ENCODE measurements around the gene LMX1A.

LMX1A gene

DNA sequence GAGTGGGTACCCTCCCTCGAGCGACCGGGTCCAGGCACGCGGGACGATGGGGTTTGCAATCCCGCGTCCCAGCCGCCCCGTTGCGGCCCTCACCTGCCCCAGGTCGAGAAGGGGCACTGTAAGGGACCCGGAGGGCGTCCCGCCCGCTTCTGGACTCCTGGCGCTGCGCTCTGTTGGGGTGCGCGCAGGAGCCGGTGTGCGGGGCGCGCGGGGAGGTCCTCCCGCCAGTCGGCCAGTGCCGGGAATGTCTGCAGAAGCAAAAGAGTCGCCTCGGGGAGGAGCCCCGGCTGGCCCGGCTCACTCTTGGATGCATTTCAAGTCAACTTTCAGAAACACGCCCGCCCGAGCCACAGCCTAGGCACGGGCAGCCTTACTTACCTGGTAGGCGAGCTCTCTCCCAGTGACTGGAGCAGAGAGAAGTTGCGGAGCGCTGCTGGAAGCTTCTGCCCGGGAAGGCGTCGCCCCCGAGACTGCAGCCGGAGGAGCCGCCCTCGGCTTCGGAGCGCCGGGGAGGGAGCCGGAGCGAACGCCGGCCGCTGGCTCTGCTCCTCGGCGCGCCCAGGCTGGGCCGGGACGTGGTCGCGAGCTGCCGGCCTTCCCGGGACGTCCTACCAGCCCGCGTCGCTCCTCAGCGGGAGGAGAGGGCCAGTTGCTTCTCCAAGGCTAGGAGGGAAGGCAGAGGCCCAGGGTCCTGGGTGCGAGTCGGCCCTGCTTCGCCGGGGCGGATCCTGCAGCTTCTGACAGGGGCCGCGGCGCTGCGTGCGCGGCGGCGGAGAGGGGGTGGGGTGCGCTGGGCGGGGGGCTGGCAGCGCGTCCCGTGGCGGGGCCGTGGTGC, at the start of gene LMX1A:
Gene LMX1A, minus strand, starts transcription at position 739 of the 835 bp plus-strand sequence. CDS start 1,156 bp downstream, outside the sequence.
- DNase-seq: no peak

GRCh38 chr1:165403835-165404482, 47.4 kb upstream of the LMX1A start:
- peak in 1 of 2 experiments; percentile 15 for DNase-seq

DNA sequence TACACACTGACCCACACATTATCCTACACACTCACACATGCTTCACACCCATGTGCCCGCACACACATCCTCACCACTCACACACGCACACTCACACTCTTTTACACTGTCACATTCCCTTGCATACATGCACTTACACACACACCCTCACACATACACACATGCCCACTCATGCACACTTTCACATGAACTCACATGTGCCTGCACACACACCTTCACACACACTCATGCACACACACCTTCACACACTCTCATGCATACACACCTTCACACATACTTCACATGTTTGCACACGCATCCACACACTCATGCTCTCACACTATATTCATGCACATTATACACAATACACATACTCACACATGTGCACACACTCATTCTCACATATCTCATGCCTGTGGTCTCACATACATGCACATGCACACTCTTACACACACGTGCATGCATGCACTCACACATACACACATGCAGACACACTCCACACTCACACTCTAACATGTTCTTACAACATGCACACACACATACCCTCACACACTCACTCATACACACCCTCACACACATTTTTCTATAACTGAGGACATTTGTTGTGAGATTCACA, 46.1 kb upstream of the LMX1A start:
- DNase-seq: no peak

GRCh38 chr1:165397944-165398343, 41.4 kb upstream of the LMX1A start:
- no peak for DNase-seq

DNA sequence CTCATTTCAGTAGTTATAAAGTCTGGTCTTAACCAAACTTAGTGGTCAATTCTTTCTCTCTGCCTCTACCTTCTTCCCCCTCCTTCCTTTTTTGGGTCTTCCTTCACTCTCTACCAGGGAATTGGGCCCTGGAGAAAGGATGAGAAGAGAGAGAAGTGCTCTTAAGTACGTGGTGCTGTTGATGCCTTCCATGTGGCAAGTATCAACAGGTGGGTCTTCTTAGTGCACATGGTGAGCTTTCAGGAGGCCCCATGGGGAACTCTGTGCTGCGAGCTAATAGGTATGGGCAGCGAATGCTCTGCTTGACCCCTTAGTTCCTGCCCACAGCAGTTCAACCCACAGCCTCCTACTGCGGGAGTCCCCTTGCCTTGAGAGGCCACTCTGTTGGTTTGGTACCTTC, 39.4 kb upstream of the LMX1A start:
- no peak for DNase-seq

- no peak for DNase-seq
Observed at GRCh38 chr1:165395478-165395877, 39.0 kb upstream of the LMX1A start.

- DNase-seq: peak; percentile 33 to 75
Observed at GRCh38 chr1:165392634-165393571, 36.4 kb upstream of the LMX1A start.

DNA sequence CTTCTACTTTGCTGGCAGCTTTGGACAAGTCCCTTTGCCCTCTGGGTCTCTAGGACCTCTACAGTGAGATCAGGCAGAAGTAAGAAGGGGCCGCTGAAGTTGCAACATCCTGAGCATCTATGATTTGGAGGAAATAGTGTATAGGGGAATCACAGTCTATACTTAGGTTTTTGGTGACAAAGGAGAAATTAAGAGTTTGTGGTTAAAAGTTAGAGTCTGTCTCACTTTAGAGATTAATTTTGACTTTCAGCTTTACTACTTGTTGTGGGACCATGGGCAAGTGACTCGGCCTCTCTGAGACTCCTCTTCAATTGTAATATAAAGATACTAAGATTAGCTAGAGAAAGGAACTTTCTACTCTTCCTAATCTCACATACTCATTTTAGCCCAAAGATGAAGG, 33.1 kb upstream of the LMX1A start:
- no peak for DNase-seq

DNA sequence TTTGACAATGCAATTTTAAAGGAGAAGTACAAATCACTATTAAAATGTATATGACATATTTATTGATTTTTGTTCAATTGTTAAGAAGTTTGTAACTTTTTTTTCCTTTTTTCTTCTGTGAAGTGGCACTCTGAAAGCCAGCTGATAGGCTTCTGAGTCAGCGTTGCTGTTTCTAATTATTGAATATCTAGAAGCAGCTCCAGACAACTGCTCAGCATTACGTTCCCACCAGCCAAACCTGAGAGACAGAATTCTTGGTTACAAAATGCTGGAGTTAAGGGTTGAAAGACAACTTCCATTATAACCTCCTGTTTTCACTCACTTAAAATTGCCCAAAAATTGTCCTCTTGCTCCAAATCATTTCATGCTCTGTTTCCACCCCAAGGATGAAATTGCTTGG, 31.4 kb upstream of the LMX1A start:
- DNase-seq: no peak

DNA sequence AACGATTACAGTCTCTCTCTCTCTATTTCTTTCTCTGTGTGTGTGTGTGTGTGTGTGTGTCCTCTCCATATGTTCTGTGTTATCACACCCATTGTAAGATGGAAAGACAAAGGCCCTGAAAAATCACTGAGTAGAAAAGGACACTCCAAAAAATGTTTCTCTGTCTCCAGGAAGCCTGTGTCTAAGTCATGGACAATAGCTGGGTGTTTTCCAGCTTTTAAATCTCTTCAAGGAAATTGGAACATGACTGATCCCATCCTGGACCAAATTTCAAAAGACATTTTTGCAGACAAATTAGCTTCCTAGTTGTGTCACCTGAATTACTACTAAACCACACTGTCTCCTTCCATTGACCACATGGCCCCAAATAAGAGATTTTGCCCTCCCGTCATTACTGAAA, 31.0 kb upstream of the LMX1A start:
- no peak for DNase-seq

GRCh38 chr1:165383599-165384405, 27.3 kb upstream of the LMX1A start:
- DNase-seq: peak in 1 of 2 experiments; percentile 40

DNA sequence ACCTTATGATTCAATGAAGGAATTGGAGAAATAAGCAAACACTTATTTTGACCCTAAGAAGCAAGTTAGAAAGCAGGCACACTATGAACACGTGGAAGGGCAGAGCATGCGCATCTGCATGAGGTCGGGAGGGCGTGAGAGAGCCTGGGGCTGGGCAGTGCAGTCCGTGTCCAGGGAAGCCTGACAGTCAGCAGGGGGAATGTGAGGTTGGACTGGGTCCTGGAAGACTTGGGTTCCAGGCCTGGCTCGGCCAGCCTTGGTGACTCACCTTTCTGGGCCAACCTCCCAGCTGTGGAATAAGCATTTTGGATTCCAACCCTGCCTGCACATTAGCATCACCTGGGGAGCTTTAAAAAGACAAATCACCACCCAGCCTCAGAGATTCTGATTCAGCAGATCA, 26.6 kb upstream of the LMX1A start:
- peak in 1 of 2 experiments; percentile 15 for DNase-seq

DNA sequence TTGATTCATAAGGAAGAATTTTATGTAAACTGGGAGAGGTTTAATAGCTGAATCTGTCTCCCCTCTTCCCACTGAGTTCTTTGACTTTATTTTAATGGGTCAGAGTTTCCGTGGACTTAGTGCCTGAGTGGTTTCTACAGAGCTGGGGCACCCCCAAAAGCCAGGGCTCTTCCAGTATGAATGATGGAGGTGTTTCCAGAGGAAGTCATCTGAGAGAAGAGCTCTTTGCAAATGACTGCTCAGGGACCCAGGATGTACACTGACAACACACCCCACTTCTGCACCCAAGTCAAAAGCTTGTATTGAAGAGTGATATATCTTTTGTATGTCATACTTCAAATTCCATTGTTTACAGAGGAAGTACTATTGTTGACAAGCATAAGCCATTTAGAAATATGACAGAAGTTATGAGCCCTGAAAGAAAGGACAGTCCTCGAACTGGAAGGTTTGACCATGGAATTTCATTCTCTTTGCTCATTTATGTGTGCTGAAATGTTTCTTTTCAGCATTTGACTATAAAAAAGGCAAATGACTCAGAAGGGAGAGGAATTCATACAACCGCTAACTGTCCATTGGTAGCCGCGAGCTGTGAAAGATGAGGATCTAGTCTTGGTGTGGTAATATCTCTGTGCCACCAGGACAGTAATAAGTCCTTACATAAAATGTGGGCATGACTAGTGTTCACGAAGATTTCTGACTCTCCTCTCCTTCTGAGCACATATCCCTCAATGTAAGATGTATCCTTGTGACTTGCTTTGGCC, 25.4 kb upstream of the LMX1A start:
- no peak for DNase-seq

- DNase-seq: no peak
Observed at GRCh38 chr1:165376811-165377311, 20.3 kb upstream of the LMX1A start.

DNA sequence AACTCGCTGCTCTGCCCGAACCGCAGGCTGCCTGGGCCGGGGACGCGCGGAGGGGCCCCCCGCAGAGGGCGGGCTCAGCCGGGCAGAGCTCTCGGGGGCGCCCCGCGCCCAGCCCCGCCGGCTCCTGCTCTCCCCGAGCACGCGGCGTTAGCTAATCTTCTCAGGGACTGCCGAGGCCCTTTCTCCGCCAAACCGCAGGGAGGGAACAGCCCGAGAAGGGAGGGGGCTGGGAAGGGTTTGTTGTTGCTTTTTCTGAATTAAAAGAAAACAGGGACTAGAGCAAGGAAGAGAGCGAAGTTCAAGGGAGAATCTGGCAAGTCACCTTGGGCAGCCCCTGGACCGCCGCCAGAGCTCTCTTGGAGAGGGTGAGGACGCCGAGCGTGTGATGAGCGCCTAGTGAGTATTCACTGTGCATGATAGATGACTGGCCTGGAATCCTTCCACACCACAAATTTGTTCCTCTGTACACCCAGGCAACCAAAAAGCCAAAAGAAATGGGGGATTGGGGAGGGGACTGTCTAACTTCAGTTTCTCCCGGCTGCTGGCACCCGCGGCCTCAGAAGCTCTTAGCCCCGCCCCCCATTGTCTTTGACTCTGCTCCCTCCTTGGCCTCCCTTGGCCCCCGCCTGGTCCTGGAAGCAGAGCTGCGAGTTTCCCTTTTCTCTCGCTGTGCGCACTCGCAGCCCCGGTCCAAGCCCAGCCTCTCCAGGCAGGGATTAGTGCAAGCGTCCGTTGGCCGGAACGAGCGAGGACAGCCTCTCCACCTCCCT, 19.7 kb upstream of the LMX1A start:
- peak; percentile 75 to 87 for DNase-seq

GRCh38 chr1:165375623-165376022, 19.1 kb upstream of the LMX1A start:
- DNase-seq: no peak

DNA sequence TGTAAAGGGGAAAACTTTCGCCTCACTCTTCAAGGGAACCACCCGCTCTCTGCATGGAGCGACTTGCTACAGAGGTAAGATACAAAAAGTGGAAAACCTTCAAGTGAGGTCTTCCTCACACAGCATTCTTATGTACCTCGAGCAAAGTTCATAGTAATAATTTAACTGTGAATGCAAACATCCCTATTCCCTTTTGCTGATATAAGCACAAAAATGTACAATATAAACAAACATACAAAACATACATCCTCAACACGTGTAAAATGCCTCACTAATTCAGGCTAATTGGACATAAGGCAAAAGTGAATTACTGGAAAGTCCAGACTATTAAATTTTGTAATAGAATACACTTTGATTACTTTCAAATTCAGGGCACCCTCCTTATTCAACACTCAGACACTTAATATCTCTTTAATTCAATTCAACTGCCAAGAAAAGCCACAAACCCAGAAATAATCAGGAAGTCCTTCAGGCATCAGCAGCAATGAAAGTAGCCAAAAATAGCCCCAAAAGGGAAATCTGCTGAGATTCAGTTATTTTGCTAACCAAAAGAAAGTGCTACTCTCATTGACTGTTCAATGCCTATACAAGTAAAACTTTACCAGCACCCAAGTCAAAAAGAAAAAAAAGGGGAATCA, 15.2 kb upstream of the LMX1A start:
- no peak for DNase-seq

DNA sequence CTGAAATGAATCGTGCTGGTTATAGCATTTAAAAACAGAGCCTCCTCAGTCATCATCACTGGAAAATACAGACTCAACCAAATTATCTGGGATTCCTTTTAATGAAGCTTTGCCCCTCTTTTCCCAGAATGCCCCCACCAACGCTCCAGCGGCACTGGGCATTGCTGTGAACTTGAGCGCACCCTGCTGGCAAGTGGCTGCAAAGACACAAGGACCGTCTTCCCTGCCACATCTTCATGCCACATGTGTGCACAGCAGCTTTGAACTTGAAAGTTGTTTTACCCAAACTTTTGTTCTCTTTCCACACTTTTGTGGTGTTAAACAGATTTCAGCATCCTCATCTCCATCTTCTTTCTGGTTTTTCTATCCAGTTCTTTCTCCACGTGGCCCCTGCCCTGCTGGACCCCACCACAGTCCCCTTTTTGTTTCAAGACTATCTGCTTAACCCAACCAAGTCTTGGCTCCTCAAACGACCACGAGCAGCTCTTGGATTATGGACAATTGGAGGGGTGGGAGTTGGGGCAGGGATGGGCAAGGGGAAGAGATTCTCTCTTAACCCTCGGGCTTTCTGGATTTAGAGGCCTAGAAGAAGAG, 12.8 kb upstream of the LMX1A start:
- peak; percentile 9 to 74 for DNase-seq

DNA sequence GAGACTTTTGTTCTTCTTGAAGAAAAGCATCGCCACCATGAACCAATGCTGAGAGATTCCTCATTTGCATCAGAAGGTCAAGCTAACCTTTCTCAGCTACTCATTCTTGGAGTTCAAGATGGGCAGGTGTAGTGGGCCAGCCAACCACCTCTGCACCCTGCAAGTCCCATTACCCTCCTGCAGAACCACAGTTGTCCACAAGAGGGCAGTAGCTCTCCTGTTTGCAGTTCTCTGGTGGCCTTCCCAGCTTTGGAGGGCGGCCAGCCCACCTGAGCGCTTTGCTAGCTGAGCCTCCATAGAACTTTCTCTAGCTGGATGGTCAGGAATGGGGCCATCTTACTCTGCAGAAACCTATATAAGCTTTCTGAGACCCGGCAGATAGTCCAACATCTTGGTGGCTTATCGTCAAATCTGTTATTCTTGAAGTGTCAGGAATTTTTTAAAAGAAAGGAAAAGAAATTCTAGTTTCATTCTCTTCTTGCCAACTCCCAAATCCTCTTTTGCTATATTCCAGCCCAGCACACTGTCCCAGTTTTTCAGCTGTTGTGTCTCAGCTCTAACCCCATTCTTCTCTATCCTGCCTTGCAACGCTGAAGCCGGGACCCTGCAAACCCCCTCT, 11.0 kb upstream of the LMX1A start:
- peak; percentile 72 to 83 for DNase-seq
